Pancreas (tissue), 10 donors: Measurements from ENCODE around the gene CPNE9. TPM values are rescaled to one million over a fixed set of nuclear protein-coding genes. Genes with fewer than 3 reads are reported as not detected.
"Not testable (repeated sequence)": the region's sequence is repeated elsewhere in the genome, so short reads cannot be mapped to it uniquely, and the experiment has no call there.

Experiments used
- ATAC-seq, 4 donors: fragments of 200-7000 bp; cut with Tn5 transposase; one replicate each; pipeline versions ENCODE4 v1.8.0 to v1.9.1; 2020; ENCODE audit warnings: mild to moderate bottlenecking in 4 of 4, moderate library complexity in 4 of 4
- DNase-seq, 6 donors: peaks; one replicate each; pipeline ENCODE4 v3.0.0-alpha.2; 2020
- FAIRE-seq: peaks from 2 replicates; lab custom pipeline; 2012; peaks lifted over from hg19 to GRCh38; lab: Jason Lieb, UNC
- H3K27ac ChIP-seq, 4 donors: fragments of 200-600 bp; sonication (generic); 1 replicate in 3 of 4; 2 replicates in 1 of 4; pipeline versions ENCODE4 v1.5.0 to v1.8.0; 2020
- H3K27me3 ChIP-seq, 4 donors: fragments of 200-600 bp; one replicate each; pipeline ENCODE4 v1.8.0; 2021
- H3K36me3 ChIP-seq, 3 donors: fragments of 200-600 bp; sonication (generic) in 1 of 3; one replicate each; pipeline versions ENCODE4 v1.5.0 to v1.8.0; 2020 to 2021
- H3K4me1 ChIP-seq, 3 donors: fragments of 200-600 bp; one replicate each; pipeline ENCODE4 v1.8.0; 2021
- H3K4me3 ChIP-seq, 4 donors: fragments of 200-600 bp; sonication (generic) in 2 of 4; one replicate each; pipeline versions ENCODE4 v1.5.0 to v1.8.0; 2020 to 2021
- H3K9me3 ChIP-seq, 4 donors: fragments of 200-600 bp; one replicate each; pipeline ENCODE4 v1.8.0; 2021
- CTCF ChIP-seq, 4 donors: fragments of 200-600 bp; sonication (generic) in 3 of 4; IDR thresholded peaks; one replicate each; pipeline versions ENCODE4 v1.5.0 to v1.8.0; 2021; ENCODE audit warnings: antibody characterized with exemption in 4 of 4
- WGBS, 2 donors: extraction: QIAGEN DNeasy Blood & Tissue Kit; methylation state at CpG; one replicate each; pipeline ENCODE4 v1.1.7; 2013; 5-methylcytosine and 5-hydroxymethylcytosine counted together
- intact Hi-C, 3 donors: fragments of 100-400 bp; cut with DNase I; formaldehyde crosslinking; loops; one replicate each; pipeline versions ENCODE4 v1.11.1 to v1.14.2; 2022
- polyA plus RNA-seq, 2 donors: library from polyadenylated mRNA; stranded (reverse); fragments of 200-250 nt; gene quantifications; one replicate each; pipeline ENCODE4 v1.2.3, GENCODE V29; 2013
- total RNA-seq, 6 donors: library from RNA; stranded (reverse); fragmentation: NEBNext Ultra II Directional in 4 of 6; extraction: Animal tissue kit (Norgen Biotek cat#: 25700) in 4 of 6; gene quantifications; one replicate each; pipeline versions ENCODE4 v1.2.1 to v1.2.4, GENCODE V29; 2021 to 2023
- donor health status: healthy with polysubstance abuse.
- donor health status: DM: no; HTN: no; CAD: no; lungs with moderate emphysema.
- donor health status: DM: no; HTN: no; CAD: no.
- donor health status: control.
- donor health status: control.
- donor health status: Bipolar disorder and iron deficiency.
- donor health status: DM: yes; HTN: yes; CAD: no.
- donor health status: DM: no; HTN: no; CAD: no.
- donor health status: DM: no; HTN: no; CAD: no.
- donor health status: DM: yes; HTN: yes; CAD: no.

The CPNE9 gene
- total and polyA plus RNA-seq, 8 donors = 0.12 to 0.85 (median 0.19) TPM; not detected in 3

- intact Hi-C loops = no loop called here
- Histone ChIP-seq H3K9me3 (no peaks in the 10 kb centered on the region), H3K27me3 (no peaks in the 10 kb centered on the region), H3K4me3 (no peak overlapping the region), H3K27ac (no peak overlapping the region), H3K36me3 (no peaks in the 10 kb centered on the region), H3K4me1 (peaks cover 3 to 9% (median 5%) of the 10 kb centered on the region in 3 donors)
- DNase-seq (no peak), ATAC-seq (no peak), FAIRE-seq (no peak)
- WGBS, 2 donors = 81 to 83% methylated on average over 6 of the region's 6 CpGs
- TF ChIP-seq CTCF (IDR thresholded peaks at IDR 0.05) = no peak
Observed at GRCh38 chr3:9768141-9768775, 64.6 kb downstream of the CPNE9 start.

- no peak for TF ChIP-seq CTCF (IDR thresholded peaks at IDR 0.05)
- ATAC-seq = no peak
- H3K36me3 ChIP-seq = no peaks in the 10 kb centered on the region
- intact Hi-C loops = no loop called here
- H3K4me3 ChIP-seq = peak overlapping the region; percentile 40 to 63 (median 48)
- no peaks in the 10 kb centered on the region for H3K9me3 ChIP-seq
- no peak for DNase-seq
- WGBS, 2 donors = 69 to 77% methylated on average over 5 of the region's 5 CpGs
- H3K27me3 ChIP-seq = no peaks in the 10 kb centered on the region
- FAIRE-seq = no peak
- peaks cover 3 to 9% (median 5%) of the 10 kb centered on the region in 3 donors for H3K4me1 ChIP-seq
- H3K27ac ChIP-seq = peak overlapping the region in 2 of 4 donors; percentile 49 to 72
Observed at GRCh38 chr3:9769012-9769411, 65.4 kb downstream of the CPNE9 start.

GRCh38 chr3:9769426-9770275 lies 66.0 kb downstream of the CPNE9 start, which contains the start of gene CAMK1:
Gene CAMK1 (minus strand): TSS chr3:9769947. CDS start chr3:9767749, 2,198 bp downstream.
- Histone ChIP-seq H3K36me3 (no peaks in the 10 kb centered on the region), H3K4me3 (peak within 1 kb of the TSS; percentile 40 to 63 (median 48)), H3K9me3 (no peaks in the 10 kb centered on the region), H3K4me1 (peaks cover 3 to 9% (median 5%) of the 10 kb centered on the region in 3 donors), H3K27me3 (no peaks in the 10 kb centered on the region), H3K27ac (peak within 1 kb of the TSS; percentile 49 to 77 (median 66))
- DNase-seq (peak; percentile 71 to 92 (median 82)), ATAC-seq (peak; percentile 91 to 97 (median 94)), FAIRE-seq (no peak)
- 4 to 5% methylated on average over 41 to 49 of the region's 49 CpGs for WGBS, 2 donors
- intact Hi-C loops = no loop called here
- no peak for TF ChIP-seq CTCF (IDR thresholded peaks at IDR 0.05)

- peak; percentile 91 to 98 (median 94) for DNase-seq
- no peaks in the 10 kb centered on the region for H3K27me3 ChIP-seq
- WGBS, 2 donors = 3 to 4% methylated on average over 15 of the region's 15 CpGs
- peaks cover 3 to 9% (median 5%) of the 10 kb centered on the region in 3 donors for H3K4me1 ChIP-seq
- intact Hi-C loops = no loop called here
- H3K27ac ChIP-seq = peak overlapping the region; percentile 49 to 77 (median 66)
- no peaks in the 10 kb centered on the region for H3K36me3 ChIP-seq
- no peak for FAIRE-seq
- peak; percentile 64 to 79 (median 69) for ATAC-seq
- H3K4me3 ChIP-seq = peak overlapping the region; percentile 40 to 63 (median 48)
- H3K9me3 ChIP-seq = no peaks in the 10 kb centered on the region
- TF ChIP-seq CTCF (IDR thresholded peaks at IDR 0.05) = no peak
Observed at GRCh38 chr3:9770276-9770812, 66.7 kb downstream of the CPNE9 start.

- intact Hi-C loops, H3K4me1 ChIP-seq, H3K36me3 ChIP-seq, DNase-seq, H3K27me3 ChIP-seq, ATAC-seq, FAIRE-seq, H3K4me3 ChIP-seq, H3K9me3 ChIP-seq: not testable (repeated sequence)
- WGBS, 2 donors = 90% methylated on average over 2 of the region's 2 CpGs
- peak overlapping the region in 2 of 4 donors; percentile 72 to 77 for H3K27ac ChIP-seq
Observed at GRCh38 chr3:9771007-9771406, 67.4 kb downstream of the CPNE9 start.
